BLaER1 (cell line): ENCODE data around the gene MMP12.
"Not testable (repeated sequence)": the region's sequence is repeated elsewhere in the genome, so short reads cannot be mapped to it uniquely, and the experiment has no call there.

Experiments used
- H3K27ac ChIP-seq: shearing (Covaris generic); formaldehyde crosslinking; 2 replicates; pipeline ENCODE4 v1.8.1; 2022
- H3K27me3 ChIP-seq: shearing (Covaris generic); formaldehyde crosslinking; 2 replicates; pipeline ENCODE4 v1.8.1; 2022
- H3K36me3 ChIP-seq: shearing (Covaris generic); formaldehyde crosslinking; 2 replicates; pipeline ENCODE4 v1.8.1; 2022
- H3K4me1 ChIP-seq: shearing (Covaris generic); formaldehyde crosslinking; 2 replicates; pipeline ENCODE4 v1.8.1; 2022
- H3K4me2 ChIP-seq: shearing (Covaris generic); formaldehyde crosslinking; 2 replicates; pipeline ENCODE4 v1.8.1; 2022
- H3K4me3 ChIP-seq: shearing (Covaris generic); formaldehyde crosslinking; 2 replicates; pipeline ENCODE4 v1.8.1; 2022
- H3K9ac ChIP-seq: shearing (Covaris generic); formaldehyde crosslinking; 2 replicates; pipeline ENCODE4 v1.8.1; 2022
- H3K9me3 ChIP-seq: shearing (Covaris generic); formaldehyde crosslinking; 2 replicates; pipeline ENCODE4 v1.8.1; 2022
- H4K20me1 ChIP-seq: shearing (Covaris generic); formaldehyde crosslinking; 2 replicates; pipeline ENCODE4 v1.8.1; 2022
- Cebpa-rat ChIP-seq: shearing (Covaris generic); IDR thresholded peaks from 2 replicates; pipeline ENCODE4 v1.8.1; 2022

Gene MMP12

GRCh38 chr11:102891736-102892135 is 17.0 kb upstream of the MMP12 start:
- Histone ChIP-seq H3K4me3 (no peak overlapping the region), H3K4me1 (no peaks in the 10 kb centered on the region), H3K9ac (no peak overlapping the region), H3K36me3 (no peaks in the 10 kb centered on the region), H3K27ac (no peak overlapping the region), H3K9me3 (peaks cover 5% of the 10 kb centered on the region; the same call in 1 of the 2 replicates), H4K20me1 (no peaks in the 10 kb centered on the region), H3K4me2 (no peak overlapping the region), H3K27me3 (no peaks in the 10 kb centered on the region)
- TF ChIP-seq Cebpa-rat: no peak

GRCh38 chr11:102886999-102887398 is 12.2 kb upstream of the MMP12 start:
- Histone ChIP-seq H3K27me3 (no peaks in the 10 kb centered on the region), H4K20me1 (no peaks in the 10 kb centered on the region), H3K9me3 (no peaks in the 10 kb centered on the region), H3K27ac (no peak overlapping the region), H3K36me3 (no peaks in the 10 kb centered on the region), H3K4me1 (no peaks in the 10 kb centered on the region), H3K4me3 (no peak overlapping the region), H3K9ac (no peak overlapping the region), H3K4me2 (no peak overlapping the region)
- no peak for TF ChIP-seq Cebpa-rat

GRCh38 chr11:102883141-102883540 is 8.4 kb upstream of the MMP12 start:
- TF ChIP-seq Cebpa-rat: no peak
- H3K27ac ChIP-seq: no peak overlapping the region
- H3K4me3 ChIP-seq: no peak overlapping the region
- H3K9me3 ChIP-seq: no peaks in the 10 kb centered on the region
- H3K9ac ChIP-seq: no peak overlapping the region
- no peaks in the 10 kb centered on the region for H3K4me1 ChIP-seq
- H4K20me1 ChIP-seq: no peaks in the 10 kb centered on the region
- H3K36me3 ChIP-seq: no peaks in the 10 kb centered on the region
- no peaks in the 10 kb centered on the region for H3K27me3 ChIP-seq
- no peak overlapping the region for H3K4me2 ChIP-seq

GRCh38 chr11:102882389-102883024 is 7.7 kb upstream of the MMP12 start:
- Histone ChIP-seq H3K36me3 (no peaks in the 10 kb centered on the region), H4K20me1 (no peaks in the 10 kb centered on the region), H3K4me3 (no peak overlapping the region), H3K27ac (no peak overlapping the region), H3K9ac (no peak overlapping the region), H3K9me3 (no peaks in the 10 kb centered on the region), H3K4me2 (no peak overlapping the region), H3K4me1 (no peaks in the 10 kb centered on the region), H3K27me3 (no peaks in the 10 kb centered on the region)
- no peak for TF ChIP-seq Cebpa-rat

GRCh38 chr11:102879801-102880200 is 5.0 kb upstream of the MMP12 start:
- Histone ChIP-seq H3K4me2 (no peak overlapping the region), H3K9ac (no peak overlapping the region), H3K4me1 (no peaks in the 10 kb centered on the region), H3K36me3 (no peaks in the 10 kb centered on the region), H3K9me3 (no peaks in the 10 kb centered on the region), H4K20me1 (no peaks in the 10 kb centered on the region), H3K27ac (no peak overlapping the region), H3K27me3 (no peaks in the 10 kb centered on the region), H3K4me3 (no peak overlapping the region)
- TF ChIP-seq Cebpa-rat: no peak

GRCh38 chr11:102878595-102878994 is 3.8 kb upstream of the MMP12 start:
- Histone ChIP-seq H3K9me3 (no peaks in the 10 kb centered on the region), H3K27me3 (no peaks in the 10 kb centered on the region), H3K4me1 (no peaks in the 10 kb centered on the region), H4K20me1 (no peaks in the 10 kb centered on the region), H3K4me3 (no peak overlapping the region), H3K4me2 (no peak overlapping the region), H3K27ac (no peak overlapping the region), H3K36me3 (no peaks in the 10 kb centered on the region), H3K9ac (no peak overlapping the region)
- TF ChIP-seq Cebpa-rat: no peak

GRCh38 chr11:102869354-102869964 is 5.3 kb downstream of the MMP12 start:
- not testable (repeated sequence) for H4K20me1 ChIP-seq, H3K4me3 ChIP-seq, H3K36me3 ChIP-seq, H3K4me1 ChIP-seq, H3K27ac ChIP-seq, H3K9me3 ChIP-seq, H3K9ac ChIP-seq, H3K27me3 ChIP-seq, H3K4me2 ChIP-seq

GRCh38 chr11:102868339-102868738 is 6.4 kb downstream of the MMP12 start:
- H3K4me3 ChIP-seq: no peak overlapping the region
- H3K27ac ChIP-seq: no peak overlapping the region
- H3K27me3 ChIP-seq: no peaks in the 10 kb centered on the region
- H4K20me1 ChIP-seq: no peaks in the 10 kb centered on the region
- peak overlapping the region; percentile 20 for H3K4me2 ChIP-seq
- H3K4me1 ChIP-seq: peaks cover 9% of the 10 kb centered on the region; the same call in 1 of the 2 replicates
- no peak for TF ChIP-seq Cebpa-rat
- H3K9me3 ChIP-seq: no peaks in the 10 kb centered on the region
- H3K9ac ChIP-seq: no peak overlapping the region
- H3K36me3 ChIP-seq: no peaks in the 10 kb centered on the region

- Histone ChIP-seq H3K27ac (no peak overlapping the region), H4K20me1 (no peaks in the 10 kb centered on the region), H3K4me1 (peaks cover 9% of the 10 kb centered on the region; the same call in 1 of the 2 replicates), H3K4me3 (no peak overlapping the region), H3K27me3 (no peaks in the 10 kb centered on the region), H3K9ac (no peak overlapping the region), H3K9me3 (no peaks in the 10 kb centered on the region), H3K4me2 (no peak overlapping the region), H3K36me3 (no peaks in the 10 kb centered on the region)
- TF ChIP-seq Cebpa-rat: no peak
Measured at GRCh38 chr11:102864724-102865123, 10.1 kb downstream of the MMP12 start.

GRCh38 chr11:102853956-102854355 is 20.8 kb downstream of the MMP12 start:
- TF ChIP-seq Cebpa-rat: no peak
- Histone ChIP-seq H3K27me3 (no peaks in the 10 kb centered on the region), H3K9me3 (no peaks in the 10 kb centered on the region)

More at GRCh38 chr11:102853956-102854355, 20.8 kb downstream of the MMP12 start:
- Histone ChIP-seq H3K4me2 (no peak overlapping the region), H3K9ac (no peak overlapping the region), H3K27ac (no peak overlapping the region), H3K36me3 (no peaks in the 10 kb centered on the region), H3K4me3 (no peak overlapping the region), H3K4me1 (no peaks in the 10 kb centered on the region), H4K20me1 (no peaks in the 10 kb centered on the region)
